NCI-H2227 (cell line): ENCODE results near the gene CIAO3.
"Not testable (repeated sequence)": the region's sequence is repeated elsewhere in the genome, so short reads cannot be mapped to it uniquely, and the experiment has no call there.

Experiments
- DNase-seq: peaks from one replicate; lab custom pipeline; 2025; ENCODE audit not compliant: unreplicated experiment; lab: John Stamatoyannopoulos, UW

Gene CIAO3

DNA sequence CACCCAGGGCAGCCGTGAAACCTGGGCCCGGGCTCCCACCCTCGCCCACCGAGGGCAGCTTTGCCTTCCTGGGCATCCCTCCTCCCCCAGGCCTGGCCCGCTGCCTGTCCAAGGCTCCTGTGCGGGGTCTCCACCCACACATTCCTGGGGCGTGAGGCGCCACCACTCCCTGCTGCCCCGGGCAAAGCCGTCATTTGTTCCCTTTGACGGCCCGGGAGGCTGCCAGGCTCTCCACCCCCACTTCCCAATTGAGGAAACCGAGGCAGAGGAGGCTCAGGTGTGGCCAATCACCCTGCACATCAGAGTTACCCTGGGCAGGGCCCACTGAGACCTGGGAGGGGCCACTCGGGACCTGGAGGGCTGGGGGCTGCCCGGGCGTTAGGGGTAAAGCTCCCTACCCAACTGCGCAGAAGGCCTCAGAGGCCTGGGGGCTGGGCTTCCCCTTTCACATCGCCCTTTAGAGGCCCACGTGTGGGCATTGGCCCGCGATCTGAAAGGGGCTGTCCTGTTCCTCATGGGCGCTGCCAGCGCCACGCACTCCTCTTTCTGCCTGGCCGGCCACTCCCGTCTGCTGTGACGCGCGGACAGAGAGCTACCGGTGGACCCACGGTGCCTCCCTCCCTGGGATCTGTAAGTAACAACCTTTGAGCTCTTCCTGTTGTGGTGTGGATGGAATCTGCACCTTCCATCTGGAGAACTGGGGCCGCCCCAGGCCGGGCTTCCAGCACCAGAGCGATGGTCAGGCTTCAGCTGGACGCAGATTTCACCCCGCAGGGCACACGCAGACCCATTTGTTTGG is 19.9 kb upstream of the CIAO3 start, which contains the start of gene MSLN:
TSS of gene MSLN (plus strand) at position 190 of the 799 bp plus-strand sequence. CDS start 1,947 bp downstream, outside the sequence.
- DNase-seq: no peak

DNA sequence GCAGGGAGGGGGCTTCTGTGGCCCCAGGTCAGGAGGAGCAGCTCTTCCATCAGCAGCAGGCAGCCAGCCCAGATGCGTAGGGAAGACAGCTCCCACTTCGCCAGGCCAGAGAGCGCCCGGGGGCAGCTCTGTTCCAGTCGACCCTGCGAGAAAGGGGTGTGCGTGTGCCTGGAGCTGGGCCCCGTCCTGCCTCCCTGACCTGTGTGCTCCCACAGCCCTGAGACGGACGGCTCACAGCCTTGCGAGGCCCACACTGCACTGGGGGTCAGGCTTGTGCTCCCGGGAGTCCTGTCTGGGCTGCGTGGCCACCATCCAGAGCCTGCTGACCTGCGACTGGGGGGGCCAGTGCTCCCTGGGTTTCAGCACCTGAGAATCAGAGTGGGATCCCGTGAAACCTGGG is 19.3 kb upstream of the CIAO3 start:
- no peak for DNase-seq

DNA sequence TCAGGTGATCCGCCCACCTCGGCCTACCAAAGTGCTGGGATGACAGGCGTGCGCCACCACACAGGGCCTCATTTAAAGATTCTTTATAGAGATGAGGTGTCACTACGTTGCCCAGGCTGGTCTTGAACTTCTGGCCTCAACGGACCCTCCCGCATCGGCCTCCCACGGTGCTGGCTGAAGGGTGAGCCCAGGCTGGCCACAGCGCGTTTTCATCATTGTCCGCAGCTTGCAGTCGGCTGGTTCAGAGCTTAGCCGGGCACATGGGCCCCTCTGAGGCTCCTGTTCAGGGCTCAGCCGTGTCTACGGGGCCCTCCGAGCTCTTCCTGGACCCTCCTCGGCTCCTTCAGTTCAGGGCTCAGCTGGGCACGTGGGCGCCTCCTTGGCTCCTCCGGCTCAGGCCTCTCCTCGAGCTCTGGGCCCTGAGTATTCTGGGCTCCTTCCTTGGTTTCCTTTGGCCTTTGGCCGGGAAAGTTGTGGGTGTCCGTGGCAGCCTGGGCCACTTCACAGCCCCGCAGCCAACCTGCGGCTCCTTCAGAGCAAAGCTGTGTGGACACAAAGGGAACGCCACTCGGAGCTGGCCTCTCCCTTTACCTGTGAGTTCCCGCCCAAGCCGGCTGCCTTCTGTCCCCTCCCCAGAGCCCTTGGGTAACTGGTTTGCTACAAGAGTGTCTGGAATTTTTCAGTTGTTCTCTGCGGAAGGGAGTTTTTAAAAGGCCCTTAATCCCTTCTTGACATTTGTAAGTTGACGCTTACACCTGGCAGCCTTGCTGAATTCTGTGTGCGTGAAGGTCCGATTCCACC is 18.5 kb upstream of the CIAO3 start:
- DNase-seq: no peak

DNA sequence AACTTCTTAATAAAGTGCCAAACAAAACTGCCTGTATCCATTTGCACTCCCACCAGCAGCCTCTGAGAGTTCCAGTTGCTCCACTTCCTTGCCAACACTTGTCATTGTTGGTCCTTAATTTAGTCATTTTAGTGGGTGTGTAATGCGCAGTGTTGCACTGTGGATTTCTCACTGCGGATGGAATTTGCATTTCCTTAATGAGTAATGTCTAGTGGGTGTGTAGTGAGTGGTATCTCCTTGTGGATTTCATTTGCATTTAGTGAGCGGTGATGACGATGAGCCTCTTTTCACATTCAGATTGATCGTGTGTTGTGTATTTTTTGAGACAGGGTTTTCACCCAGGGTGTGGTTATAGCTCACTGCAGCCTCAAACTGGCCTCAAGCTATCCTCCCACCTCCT is 15.6 kb upstream of the CIAO3 start:
- no peak for DNase-seq

DNA sequence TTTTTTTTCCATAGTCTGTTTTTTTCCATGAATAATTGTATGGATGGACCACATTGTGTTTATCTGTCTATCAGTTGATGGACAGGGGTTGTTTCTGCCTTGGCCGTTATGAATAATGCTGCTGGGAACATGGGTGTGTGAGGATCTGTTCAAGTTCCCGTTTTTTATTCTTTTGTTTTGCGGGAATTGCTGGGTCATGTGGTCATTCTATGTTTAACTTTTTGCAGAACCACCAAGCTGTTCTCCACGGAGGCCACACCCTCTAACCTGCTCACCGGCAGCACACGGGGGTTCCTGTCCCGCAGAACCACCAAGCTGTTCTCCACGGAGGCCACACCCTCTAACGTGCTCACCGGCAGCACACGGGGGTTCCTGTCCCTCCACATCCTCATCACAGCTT is 13.9 kb upstream of the CIAO3 start:
- DNase-seq: no peak

DNA sequence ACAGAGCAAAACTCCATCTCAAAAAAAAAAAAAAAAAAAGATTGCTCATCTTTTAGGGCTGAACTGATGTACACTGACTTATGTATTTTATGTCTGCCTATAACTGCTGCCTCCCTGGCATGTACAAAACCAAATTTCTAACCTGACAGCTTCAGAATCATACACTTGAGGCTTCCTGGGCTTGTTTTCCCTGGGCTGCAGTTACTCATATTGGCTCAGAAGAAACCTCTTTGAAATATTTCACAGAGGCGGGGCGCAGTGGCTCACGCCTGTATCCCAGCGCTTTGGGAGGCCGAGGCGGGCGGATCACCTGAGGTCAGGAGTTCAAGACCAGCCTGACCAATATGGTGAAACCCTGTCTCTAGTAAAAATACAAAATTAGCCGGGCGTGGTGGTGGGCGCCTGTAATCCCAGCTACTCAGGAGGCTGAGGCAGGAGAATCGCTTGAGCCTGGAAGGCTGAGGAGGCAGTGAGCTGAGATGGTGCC is 13.4 kb upstream of the CIAO3 start:
- DNase-seq: not testable (repeated sequence)

DNA sequence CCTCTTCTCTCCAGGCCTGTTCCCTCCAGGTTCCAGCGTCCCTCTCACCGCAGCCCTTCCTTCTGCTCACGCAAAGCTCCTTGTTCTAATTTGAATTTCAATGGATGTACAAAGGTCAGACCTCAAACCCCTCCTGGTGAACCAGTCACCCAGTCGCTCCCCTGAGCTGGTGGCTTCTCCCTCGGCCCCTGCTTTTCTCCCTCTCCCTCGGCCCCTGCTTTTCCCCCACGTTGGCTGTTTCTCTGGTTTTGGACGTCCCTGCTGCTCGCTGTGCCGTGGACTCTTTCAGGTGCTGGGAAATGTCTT is 11.2 kb upstream of the CIAO3 start:
- DNase-seq: no peak

DNA sequence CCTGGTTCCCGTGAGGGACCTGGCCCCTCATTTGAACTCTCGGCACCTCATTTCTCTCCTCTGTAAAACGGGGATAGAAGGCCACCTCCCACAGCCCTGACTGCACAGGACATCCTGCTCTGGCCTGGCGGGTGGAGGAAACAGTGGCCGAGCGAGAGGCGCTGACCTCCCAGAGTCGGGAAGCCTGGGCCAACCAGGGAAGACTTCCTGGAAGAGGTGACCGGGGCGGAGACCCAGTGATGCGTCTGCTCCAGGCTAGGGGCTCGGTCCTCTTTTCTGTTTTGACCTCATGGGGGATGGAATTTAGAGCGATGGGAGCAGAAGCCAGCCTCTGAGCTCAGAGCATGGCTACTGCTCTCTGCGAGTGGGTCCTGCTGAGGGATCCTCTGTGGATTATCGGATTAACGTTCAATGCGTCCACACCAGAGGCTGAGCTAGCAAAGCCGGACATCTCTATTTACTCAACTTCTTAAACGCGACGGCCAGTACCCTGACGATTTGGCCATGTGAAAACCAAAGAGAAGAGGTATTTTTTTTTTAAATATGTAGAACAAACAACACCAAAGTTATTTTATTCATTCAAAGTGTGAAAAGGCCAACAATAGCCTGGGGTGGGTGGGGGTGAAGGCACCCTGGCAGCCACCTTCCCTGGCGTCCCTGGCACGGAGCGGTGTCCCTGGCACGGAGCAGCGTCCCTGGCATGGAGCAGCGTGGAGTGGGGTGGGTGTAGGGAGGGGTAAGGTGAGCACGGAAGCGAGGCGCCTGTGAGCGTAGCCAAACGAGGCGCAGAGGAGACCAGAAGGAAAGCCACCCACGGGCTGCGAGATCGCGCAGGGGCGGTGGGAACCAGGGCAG is 10.6 kb upstream of the CIAO3 start:
- no peak for DNase-seq

DNA sequence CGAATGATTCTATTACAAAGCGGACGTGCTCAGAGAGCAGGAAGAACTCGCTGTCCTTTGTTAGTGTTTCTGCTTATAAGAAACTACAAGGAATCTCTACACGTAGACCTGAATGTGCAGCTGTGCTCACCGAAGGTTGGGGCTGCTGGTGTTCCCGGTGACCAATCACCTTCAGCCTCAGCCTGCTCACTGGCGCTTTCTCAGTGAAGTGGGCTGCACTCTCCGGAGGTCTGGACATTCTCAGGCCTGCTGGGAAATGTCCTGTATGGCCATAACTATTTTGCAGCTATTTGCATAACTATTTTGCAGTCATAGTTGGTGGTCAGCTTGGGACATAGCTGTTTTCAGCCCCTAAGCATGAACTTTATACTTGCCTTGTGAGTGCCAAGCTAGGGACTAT is 9.7 kb upstream of the CIAO3 start:
- DNase-seq: peak; percentile 28

DNA sequence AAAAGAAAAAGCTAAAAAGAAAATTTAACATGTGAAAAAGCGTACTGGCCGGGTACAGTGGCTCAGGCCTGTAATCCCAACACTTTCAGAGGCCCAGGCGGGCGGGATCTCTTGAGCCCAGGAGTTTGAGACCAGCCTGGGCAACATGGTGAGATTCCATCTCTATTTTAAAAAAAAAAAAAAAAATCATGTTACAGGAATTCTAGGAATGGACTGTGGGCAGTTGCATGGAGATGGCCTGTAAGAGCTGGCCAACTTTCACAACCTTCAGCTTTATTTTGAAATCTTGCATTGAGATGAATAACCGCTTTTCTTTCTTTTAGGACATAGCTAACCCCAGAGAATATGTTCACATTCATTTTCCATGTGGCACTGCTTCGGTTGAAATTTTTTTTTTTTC is 8.2 kb upstream of the CIAO3 start:
- DNase-seq: no peak

DNA sequence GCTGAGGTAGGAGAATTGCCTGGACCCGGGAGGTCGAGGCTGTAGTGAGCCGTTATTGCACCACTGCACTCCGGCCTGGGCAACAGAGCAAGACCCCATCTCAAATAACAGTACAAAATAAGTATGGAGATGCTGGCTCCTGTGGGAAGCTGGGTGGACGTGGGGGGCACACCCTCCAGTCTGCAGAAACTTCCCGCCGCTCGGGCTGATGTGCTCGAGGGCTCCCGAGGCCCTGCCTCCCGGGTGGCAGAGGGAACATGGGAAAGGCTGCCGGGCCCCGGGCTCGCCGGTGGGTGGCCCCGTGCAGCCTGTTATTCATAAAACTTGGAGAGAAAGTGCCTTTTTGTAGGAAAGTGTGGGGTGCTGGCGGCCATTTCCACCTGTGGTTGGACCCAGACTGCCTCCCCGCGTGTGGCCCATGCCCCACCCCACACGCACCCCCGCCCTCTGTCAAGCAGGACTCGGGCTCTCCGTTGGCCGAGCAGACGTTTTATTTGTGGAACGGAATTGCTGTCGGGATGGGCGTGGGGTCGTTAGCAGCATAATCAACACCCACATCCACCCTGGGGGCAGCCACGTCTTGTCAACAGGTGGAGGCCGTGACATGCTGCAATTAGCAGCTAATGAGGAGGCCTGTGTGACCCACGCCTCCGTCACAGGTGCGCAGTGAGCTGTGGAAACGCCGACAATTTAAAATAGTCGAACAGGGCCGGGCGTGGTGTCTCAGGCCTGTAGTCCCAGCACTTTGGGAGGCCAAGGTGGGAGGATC is 7.4 kb upstream of the CIAO3 start:
- DNase-seq: no peak

DNA sequence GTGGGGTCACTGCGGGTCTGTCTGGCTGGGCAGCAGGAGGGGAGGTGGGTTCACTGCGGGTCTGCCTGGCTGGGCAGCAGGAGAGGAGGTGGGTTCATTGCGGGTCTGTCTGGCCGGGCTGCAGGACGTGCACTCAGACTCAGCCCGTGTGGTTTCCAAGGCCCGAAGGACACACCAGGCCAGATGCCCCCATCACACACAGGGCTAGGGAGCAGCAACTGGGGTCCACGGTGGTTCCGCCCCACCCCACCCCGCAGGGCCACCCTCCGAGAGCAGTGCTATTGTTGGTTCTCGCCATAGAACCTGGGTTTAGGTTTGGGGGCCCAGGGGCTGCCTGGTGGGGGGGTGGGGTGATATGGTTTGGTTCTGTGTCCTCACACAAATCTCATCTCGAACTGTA is 5.8 kb upstream of the CIAO3 start:
- no peak for DNase-seq

DNA sequence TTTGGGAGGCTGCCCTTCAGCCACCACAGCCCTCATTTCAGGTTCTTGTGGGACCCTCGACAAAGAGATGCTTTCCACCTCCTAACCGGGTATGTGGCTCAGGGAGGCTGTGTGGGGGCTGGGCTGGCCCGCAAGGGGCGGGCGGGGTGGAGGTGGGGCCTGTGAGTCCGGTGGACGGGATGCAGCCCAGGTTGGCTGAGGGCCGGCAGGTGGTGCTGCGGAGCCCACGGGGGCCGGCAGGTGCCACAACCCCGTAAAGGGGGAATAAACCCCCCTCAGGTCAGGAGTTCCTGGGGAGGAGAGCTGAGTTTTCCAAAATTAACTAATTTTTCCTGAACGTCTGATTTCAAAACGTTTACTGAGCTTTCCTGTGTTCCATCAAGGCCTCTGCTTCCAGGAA is 4.9 kb upstream of the CIAO3 start:
- peak; percentile 60 for DNase-seq

DNA sequence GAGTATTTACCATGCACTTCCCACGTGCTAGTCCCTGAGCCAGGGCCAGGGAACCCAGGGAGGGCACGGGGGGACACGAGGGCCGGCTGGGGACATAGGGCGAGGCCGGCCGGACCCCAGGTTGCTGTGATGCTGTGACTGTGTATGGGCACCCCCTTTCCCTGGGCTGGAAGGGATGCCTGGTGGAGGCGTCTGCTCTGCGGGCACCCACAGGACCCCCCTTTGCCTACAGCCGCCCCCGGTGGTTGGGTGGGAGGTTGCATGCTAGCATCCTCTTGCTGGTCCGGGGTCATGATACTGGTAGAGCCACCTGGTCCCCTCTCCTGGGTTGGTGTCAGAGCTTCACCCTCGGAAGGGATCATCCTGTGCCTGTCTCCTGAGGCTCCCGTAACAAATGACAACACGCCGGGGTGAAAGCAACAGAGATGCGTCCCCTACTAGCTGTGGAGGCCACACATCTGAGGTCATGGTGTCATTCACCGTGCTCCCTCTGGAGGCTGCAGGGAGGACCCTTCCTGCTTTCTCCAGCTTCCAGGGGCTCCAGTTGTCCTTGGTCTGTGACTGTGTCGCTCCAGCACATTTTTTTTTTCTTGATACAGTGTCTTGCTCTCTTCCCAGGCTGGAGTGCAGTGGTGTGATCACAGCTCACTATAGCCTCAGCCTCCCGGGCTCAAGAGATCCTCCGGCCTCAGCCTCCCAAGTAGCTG is 3.1 kb upstream of the CIAO3 start:
- no peak for DNase-seq

DNA sequence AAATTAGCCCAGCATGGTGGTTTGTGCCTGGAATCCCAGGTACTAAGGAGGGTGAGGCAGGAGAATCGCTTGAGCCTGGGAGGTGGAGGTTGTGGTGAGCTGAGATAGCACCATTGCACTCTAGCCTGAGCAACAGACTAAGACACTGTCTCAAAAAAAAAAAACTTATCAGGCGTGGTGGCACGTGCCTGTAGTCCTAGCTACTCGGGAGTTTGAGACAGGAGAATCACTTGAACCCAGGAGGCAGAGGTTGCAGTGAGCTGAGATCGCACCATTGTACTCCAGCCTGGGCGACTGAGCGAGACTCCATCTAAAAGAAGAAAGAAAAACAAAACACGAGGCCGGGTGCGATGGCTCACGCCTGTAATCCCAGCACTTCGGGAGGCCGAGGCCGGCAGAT is 2.1 kb upstream of the CIAO3 start:
- DNase-seq: not testable (repeated sequence)

DNA sequence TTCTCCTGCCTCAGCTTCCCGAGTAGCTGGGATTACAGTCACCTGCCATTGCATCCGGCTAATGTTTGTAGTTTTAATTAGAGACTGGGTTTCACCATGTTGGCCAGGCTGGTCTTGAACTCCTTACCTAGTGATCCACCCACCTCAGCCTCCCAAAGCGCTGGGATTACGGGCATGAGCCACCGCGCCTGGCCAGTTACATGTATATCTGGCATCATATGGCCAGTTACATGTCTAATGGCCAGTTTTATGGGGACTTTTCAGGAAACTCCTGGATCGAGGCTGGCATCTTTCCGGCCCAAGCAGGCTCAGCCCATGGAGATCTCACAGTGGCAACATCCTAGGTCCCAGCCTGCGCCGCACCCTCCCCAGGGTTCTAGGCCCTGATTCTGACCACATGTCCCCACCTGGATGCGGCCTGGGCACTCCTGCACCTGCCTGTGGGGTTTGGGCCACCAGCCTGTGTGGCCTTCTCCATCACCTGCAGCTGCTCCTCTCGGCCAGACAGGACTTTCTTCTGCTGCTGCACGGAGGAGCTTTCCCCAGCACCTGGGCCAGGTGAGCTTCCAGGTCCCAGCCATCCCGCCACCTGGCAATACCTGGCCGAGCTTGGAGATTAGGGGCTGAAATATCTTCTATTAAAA is 1.3 kb upstream of the CIAO3 start:
- DNase-seq: no peak

DNA sequence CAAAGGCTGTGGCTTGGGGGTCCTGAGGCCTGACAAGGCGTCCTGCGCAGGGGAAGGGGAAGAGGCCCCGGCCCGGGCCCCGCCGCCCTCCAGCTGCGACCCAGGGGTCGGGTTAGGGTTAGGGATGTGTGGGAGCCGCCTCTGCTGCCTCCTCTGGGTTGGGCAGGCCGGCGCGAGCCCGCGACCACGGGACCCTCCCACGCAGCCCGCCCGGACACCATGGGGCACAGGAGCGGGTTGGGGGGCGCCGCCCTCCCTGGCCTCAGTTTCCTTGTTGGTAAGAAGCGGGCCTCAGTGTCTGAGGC is 386 bp downstream of the CIAO3 start:
- no peak for DNase-seq

DNA sequence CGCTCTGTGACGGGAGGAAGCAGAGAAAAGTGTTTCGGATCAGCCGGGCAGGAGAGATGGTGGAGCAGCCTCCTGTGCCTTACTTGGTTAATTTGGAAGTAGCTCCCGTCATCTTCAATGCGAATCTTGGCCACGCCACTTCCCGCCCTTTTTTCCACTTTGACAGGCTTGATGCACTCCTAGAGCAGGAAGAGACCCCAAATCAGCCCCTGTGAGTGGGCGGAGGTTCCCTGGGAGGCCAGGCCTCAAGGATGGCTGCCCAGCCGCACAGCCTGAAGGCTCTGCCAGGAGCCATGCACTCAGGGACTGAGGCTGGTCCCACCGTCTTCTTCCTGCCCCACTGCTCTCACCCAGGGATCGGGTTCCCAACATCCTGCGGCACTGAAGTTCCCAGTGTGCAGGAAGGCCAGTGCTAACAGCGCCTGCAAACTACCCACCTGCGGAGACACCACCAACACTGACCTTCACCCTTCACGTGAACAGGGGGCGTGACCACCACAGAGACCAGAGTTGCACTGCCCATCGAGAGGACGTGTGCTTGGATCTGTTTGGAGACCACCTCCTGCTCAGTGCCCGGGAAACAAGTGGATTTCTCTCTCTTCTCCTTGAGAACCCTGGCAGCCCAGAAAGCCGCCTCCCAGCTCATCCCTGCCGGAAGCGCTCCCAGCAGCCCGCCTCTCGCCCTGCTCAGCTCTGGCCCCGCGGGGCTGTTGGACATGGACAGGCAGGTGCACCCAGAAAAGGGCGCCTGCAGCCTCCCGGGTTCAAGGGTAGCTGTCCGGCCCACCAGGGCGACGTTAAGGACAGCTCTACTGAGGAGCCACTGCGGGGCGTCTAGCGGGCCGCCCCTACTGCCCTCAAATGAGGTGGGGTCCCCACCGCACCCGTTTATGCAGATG is 988 bp downstream of the CIAO3 start:
- peak; percentile 36 for DNase-seq
